ENCODE measurements around the gene ABLIM1. TPM values are rescaled to one million over a fixed set of nuclear protein-coding genes. Genes with fewer than 3 reads are reported as not detected.

ABLIM1 gene
- polyA plus RNA-seq, 3 donors: 0.33 to 0.91 (median 0.57) TPM

GRCh38 chr10:114561008-114561523 is 97.0 kb downstream of the ABLIM1 start:
- Histone ChIP-seq H3K9ac (ENCODE audit: insufficient read depth, low read length, poor library complexity, severe bottlenecking) (no peak overlapping the region), H3K27me3 (ENCODE audit: control insufficient read depth in 2 of 2, insufficient read depth in 2 of 2, low read length in 2 of 2) (no peaks in the 10 kb centered on the region), H3K27ac (ENCODE audit: low read depth in 1 of 2, low read length in 2 of 2) (no peak overlapping the region), H3K4me1 (ENCODE audit: control insufficient read depth in 1 of 2, insufficient read depth in 2 of 2, low read length in 2 of 2) (no peaks in the 10 kb centered on the region), H4K20me1 (ENCODE audit: insufficient read depth, low read length) (no peaks in the 10 kb centered on the region), H3K4me3 (replicated peaks in 1 of 3; ENCODE audit: low read depth in 2 of 3, low read length in 3 of 3) (no peak overlapping the region), H3K4me2 (replicated peaks; ENCODE audit: extremely low read depth, low read length, poor library complexity, severe bottlenecking) (no peak overlapping the region), H3K79me2 (ENCODE audit: insufficient read depth, low read length) (no peaks in the 10 kb centered on the region), H3K9me3 (replicated peaks in 1 of 2; ENCODE audit: control insufficient read depth in 1 of 2, insufficient read depth in 1 of 2, low read length in 2 of 2) (peaks cover 7 to 15% of the 10 kb centered on the region in 2 donors), H3K36me3 (replicated peaks in 1 of 2; ENCODE audit: control insufficient read depth in 1 of 2, insufficient read depth in 2 of 2, low read length in 2 of 2) (no peaks in the 10 kb centered on the region), H2AFZ (ENCODE audit: insufficient read depth, low read depth, low read length, poor library complexity, severe bottlenecking) (no peak overlapping the region)
- whole genome bisulfite sequencing (ENCODE audit: insufficient coverage): 100% methylated on average over 2 of the region's 7 CpGs
- no peak overlapping the region for H3K27ac Mint-ChIP-seq
- intact Hi-C loops (cut with micrococcal nuclease): no loop called here
- H3K36me3 Mint-ChIP-seq: no peaks in the 10 kb centered on the region
- peaks cover 0 to 4% (median 4%) of the 10 kb centered on the region in 3 donors for H3K27me3 Mint-ChIP-seq (ENCODE audit: low read depth in 3 of 3)
- DNase-seq: no peak
- H3K9me3 Mint-ChIP-seq: peaks cover 7 to 18% (median 15%) of the 10 kb centered on the region in 7 donors
- TF ChIP-seq CTCF (IDR thresholded peaks at IDR 0.05): no peak
- no peak overlapping the region for H3K4me3 Mint-ChIP-seq
- no peaks in the 10 kb centered on the region for H3K4me1 Mint-ChIP-seq

GRCh38 chr10:114560144-114560543 is 97.9 kb downstream of the ABLIM1 start:
- H3K4me3 Mint-ChIP-seq: no peak overlapping the region

More at GRCh38 chr10:114560144-114560543, 97.9 kb downstream of the ABLIM1 start:
- H3K4me1 Mint-ChIP-seq: no peaks in the 10 kb centered on the region
- H3K36me3 ChIP-seq (replicated peaks in 1 of 2; ENCODE audit: control insufficient read depth in 1 of 2, insufficient read depth in 2 of 2, low read length in 2 of 2): no peaks in the 10 kb centered on the region
- WGBS (ENCODE audit: insufficient coverage): no CpG with 5 or more reads among the region's 5 CpGs
- H3K27ac ChIP-seq (ENCODE audit: low read depth in 1 of 2, low read length in 2 of 2): no peak overlapping the region
- peaks cover 7 to 18% (median 14%) of the 10 kb centered on the region in 7 donors for H3K9me3 Mint-ChIP-seq
- no peaks in the 10 kb centered on the region for H3K79me2 ChIP-seq (ENCODE audit: insufficient read depth, low read length)
- peaks cover 7 to 15% of the 10 kb centered on the region in 2 donors for H3K9me3 ChIP-seq (replicated peaks in 1 of 2; ENCODE audit: control insufficient read depth in 1 of 2, insufficient read depth in 1 of 2, low read length in 2 of 2)
- no peak overlapping the region for H3K9ac ChIP-seq (ENCODE audit: insufficient read depth, low read length, poor library complexity, severe bottlenecking)
- peaks cover 0 to 4% (median 2%) of the 10 kb centered on the region in 3 donors for H3K27me3 Mint-ChIP-seq (ENCODE audit: low read depth in 3 of 3)
- H3K27me3 ChIP-seq (ENCODE audit: control insufficient read depth in 2 of 2, insufficient read depth in 2 of 2, low read length in 2 of 2): no peaks in the 10 kb centered on the region
- no peaks in the 10 kb centered on the region for H3K36me3 Mint-ChIP-seq
- intact Hi-C loops (cut with micrococcal nuclease): no loop called here
- no peak for DNase-seq
- no peak overlapping the region for H3K4me3 ChIP-seq (replicated peaks in 1 of 3; ENCODE audit: low read depth in 2 of 3, low read length in 3 of 3)
- H3K4me2 ChIP-seq (replicated peaks; ENCODE audit: extremely low read depth, low read length, poor library complexity, severe bottlenecking): no peak overlapping the region
- TF ChIP-seq CTCF (IDR thresholded peaks at IDR 0.05): no peak
- no peak overlapping the region for H3K27ac Mint-ChIP-seq
- no peaks in the 10 kb centered on the region for H4K20me1 ChIP-seq (ENCODE audit: insufficient read depth, low read length)
- no peaks in the 10 kb centered on the region for H3K4me1 ChIP-seq (ENCODE audit: control insufficient read depth in 1 of 2, insufficient read depth in 2 of 2, low read length in 2 of 2)
- no peak overlapping the region for H2AFZ ChIP-seq (ENCODE audit: insufficient read depth, low read depth, low read length, poor library complexity, severe bottlenecking)

Measured in CD14-positive monocyte (primary cell).